Body of pancreas (tissue), 4 donors: ENCODE data around the gene PRRT1. TPM values are rescaled to one million over a fixed set of nuclear protein-coding genes. Genes with fewer than 3 reads are reported as not detected.

ENCODE experiments used
- ATAC-seq: fragments of 150-250 bp; one replicate; pipeline ENCODE4 v1.9.1; 2016
- DNase-seq, 4 donors: peaks; one replicate each; pipeline ENCODE4 v3.0.0-alpha.2; 2019
- H3K27ac ChIP-seq, 4 donors: fragments of 200-600 bp; sonication (generic); 1 replicate in 3 of 4; 2 replicates in 1 of 4; pipeline versions ENCODE4 v1.5.1 to v1.6.1; 2016 to 2019; ENCODE audit warnings: mild to moderate bottlenecking in 1 of 4, mixed read lengths in 1 of 4, moderate library complexity in 1 of 4
- H3K27me3 ChIP-seq, 2 donors: fragments of 200-600 bp; sonication (generic); one replicate each; pipeline ENCODE4 v1.6.0; 2016; ENCODE audit warnings: mild to moderate bottlenecking in 1 of 2
- H3K36me3 ChIP-seq, 2 donors: fragments of 200-600 bp; sonication (generic); replicated peaks in 1 of 2; 2 replicates each; pipeline ENCODE4 v1.5.1; 2016; ENCODE audit warnings: low read depth in 2 of 2; ENCODE audit not compliant: insufficient read depth in 1 of 2
- H3K4me1 ChIP-seq: fragments of 200-600 bp; sonication (generic); one replicate; pipeline ENCODE4 v1.6.0; 2016
- H3K4me3 ChIP-seq, 2 donors: fragments of 200-600 bp; sonication (generic); 1 replicate in 1 of 2; 2 replicates in 1 of 2; pipeline ENCODE4 v1.5.1; 2016 to 2019
- H3K9me3 ChIP-seq, 3 donors: fragments of 200-600 bp; sonication (generic); 1 replicate in 2 of 3; 2 replicates in 1 of 3; pipeline ENCODE4 v1.5.1; 2016
- CTCF ChIP-seq, 7 experiments: fragments of 450-650 bp in 4 of 7; fragments of 200-600 bp in 3 of 7; sonication (generic) in 3 of 7; IDR thresholded peaks; one replicate each; pipeline ENCODE4 v1.5.1; 2016 to 2019; ENCODE audit warnings: antibody characterized with exemption in 7 of 7
- POLR2A ChIP-seq, 3 donors: fragments of 450-650 bp; IDR thresholded peaks; one replicate each; pipeline ENCODE4 v1.6.1; 2016; ENCODE audit warnings: antibody characterized with exemption in 3 of 3, mild to moderate bottlenecking in 2 of 3
- WGBS, 2 donors: methylation state at CpG; one replicate each; pipeline ENCODE4 v1.1.5; 2017; 5-methylcytosine and 5-hydroxymethylcytosine counted together
- intact Hi-C: fragments of 100-400 bp; cut with DNase I; formaldehyde crosslinking; loops from one replicate; pipeline ENCODE4 v1.15.1; 2023
- total RNA-seq, 2 donors: library from RNA; depleted of rRNA; stranded (reverse); fragments of >200 nt; gene quantifications; one replicate each; pipeline ENCODE4 v1.1.0, GENCODE V29; 2016

The PRRT1 gene
- total RNA-seq, 2 donors from 2014 or later: not detected

GRCh38 chr6:32128751-32129296, 22.9 kb downstream of the PRRT1 start:
- Histone ChIP-seq H3K9me3 (no peaks in the 10 kb centered on the region), H3K27me3 (no peaks in the 10 kb centered on the region), H3K36me3 (peaks cover 0 to 3% of the 10 kb centered on the region in 2 donors), H3K4me1 (peaks cover 38% of the 10 kb centered on the region), H3K27ac (peak overlapping the region in 3 of 4 donors; percentile 78 to 95 (median 93)), H3K4me3 (peak overlapping the region in 1 of 2 donors; percentile 40)
- TF ChIP-seq POLR2A (IDR thresholded peaks at IDR 0.05) (no peak), CTCF (IDR thresholded peaks at IDR 0.05) (no peak)
- 75 to 78% methylated on average over 11 to 13 of the region's 13 CpGs for WGBS, 2 donors
- ATAC-seq (no peak), DNase-seq (no peak)
- intact Hi-C loops: no loop called here

- Histone ChIP-seq H3K4me1 (peaks cover 38% of the 10 kb centered on the region), H3K9me3 (no peaks in the 10 kb centered on the region), H3K36me3 (peaks cover 0 to 3% of the 10 kb centered on the region in 2 donors), H3K27ac (peak within 1 kb of the TSS; percentile 68 to 95 (median 86)), H3K27me3 (no peaks in the 10 kb centered on the region), H3K4me3 (peak within 1 kb of the TSS; percentile 72 to 88)
- ATAC-seq: peak; percentile 91
- peak; percentile 98 to 100 (median 100) for DNase-seq
- intact Hi-C loops: no loop called here
- WGBS, 2 donors: 1% methylated on average over 35 to 44 of the region's 44 CpGs
- TF ChIP-seq CTCF (IDR thresholded peaks at IDR 0.05) (no peak), POLR2A (IDR thresholded peaks at IDR 0.05) (peak in 2 of 3 donors; percentile 76 to 81)
Observed at GRCh38 chr6:32127717-32128592, 23.8 kb downstream of the PRRT1 start, which contains the start of gene ATF6B. ATF6B (minus strand) TSS chr6:32128246; CDS start chr6:32128207, 39 bp downstream.

- H3K27ac ChIP-seq: peak overlapping the region; percentile 23 to 86 (median 74)
- DNase-seq: no peak
- H3K4me1 ChIP-seq: peaks cover 38% of the 10 kb centered on the region
- H3K9me3 ChIP-seq: no peaks in the 10 kb centered on the region
- H3K27me3 ChIP-seq: no peaks in the 10 kb centered on the region
- peak overlapping the region; percentile 72 to 88 for H3K4me3 ChIP-seq
- WGBS, 2 donors: 6 to 8% methylated on average over 8 to 9 of the region's 9 CpGs
- TF ChIP-seq POLR2A (IDR thresholded peaks at IDR 0.05) (no peak), CTCF (IDR thresholded peaks at IDR 0.05) (no peak)
- H3K36me3 ChIP-seq: peaks cover 0 to 3% of the 10 kb centered on the region in 2 donors
- intact Hi-C loops: no loop called here
- ATAC-seq: no peak
Observed at GRCh38 chr6:32127409-32127716, 24.4 kb downstream of the PRRT1 start.

- H3K27me3 ChIP-seq: no peaks in the 10 kb centered on the region
- 39 to 52% methylated on average over 8 of the region's 8 CpGs for WGBS, 2 donors
- no peaks in the 10 kb centered on the region for H3K9me3 ChIP-seq
- no peak for DNase-seq
- ATAC-seq: no peak
- H3K4me1 ChIP-seq: peaks cover 38% of the 10 kb centered on the region
- no peak for TF ChIP-seq CTCF (IDR thresholded peaks at IDR 0.05)
- no peak for TF ChIP-seq POLR2A (IDR thresholded peaks at IDR 0.05)
- no peak overlapping the region for H3K27ac ChIP-seq
- H3K36me3 ChIP-seq: peaks cover 0 to 3% of the 10 kb centered on the region in 2 donors
- intact Hi-C loops: no loop called here
- H3K4me3 ChIP-seq: no peak overlapping the region
Observed at GRCh38 chr6:32126880-32127279, 24.9 kb downstream of the PRRT1 start.
